ENCODE measurements around the gene F7.

Gene F7

DNA sequence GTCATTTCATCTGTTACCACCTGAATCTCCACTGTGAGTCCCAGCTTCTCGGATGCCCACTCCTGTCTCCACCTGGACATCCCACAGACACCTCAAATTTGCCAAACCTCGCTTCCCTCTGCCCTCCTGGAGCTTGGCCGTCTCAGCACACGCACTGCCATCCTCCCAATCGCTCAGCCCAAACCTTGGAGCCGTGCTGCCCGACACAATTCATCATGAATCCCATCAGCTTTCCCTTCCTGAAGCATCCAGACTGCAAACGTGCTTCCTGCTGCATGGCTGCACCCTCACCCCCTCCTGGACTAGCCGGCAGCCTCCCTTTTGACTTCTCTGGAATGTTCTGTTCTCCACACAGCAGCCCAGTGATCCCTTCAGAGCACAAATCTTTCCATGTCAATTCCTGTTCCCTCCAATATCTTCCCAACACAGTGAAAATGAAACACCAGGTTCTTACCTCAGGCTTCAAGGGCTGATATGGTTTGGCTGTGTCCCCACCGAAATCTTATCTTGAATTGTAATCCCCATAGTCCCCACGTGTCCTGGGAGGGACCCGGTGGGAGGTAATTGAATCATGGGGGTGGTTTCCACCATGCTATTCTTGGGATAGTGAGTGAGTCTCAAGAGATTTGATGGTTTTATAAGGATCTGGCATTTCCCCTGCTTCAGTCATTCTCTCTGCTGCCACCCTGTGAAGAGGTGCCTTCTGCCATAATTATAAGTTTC lies 51.8 kb downstream of the F7 start:
- TF ChIP-seq CEBPB (IDR thresholded peaks at IDR 0.05) (no peak), EGR1 (IDR thresholded peaks at IDR 0.05) (no peak), FOXM1 (IDR thresholded peaks at IDR 0.05; ENCODE audit: borderline replicate concordance, low read depth) (no peak), USF1 (IDR thresholded peaks at IDR 0.05) (no peak), NFIC (IDR thresholded peaks at IDR 0.05) (no peak), TAF1 (IDR thresholded peaks at IDR 0.05; ENCODE audit: low read depth) (no peak), YY1 (IDR thresholded peaks at IDR 0.05; ENCODE audit: low read depth) (no peak), CREB1 (IDR thresholded peaks at IDR 0.05; ENCODE audit: low read depth) (no peak), TEAD4 (IDR thresholded peaks at IDR 0.05) (no peak), EP300 (IDR thresholded peaks at IDR 0.05; ENCODE audit: borderline replicate concordance) (no peak), TCF12 (IDR thresholded peaks at IDR 0.05; ENCODE audit: low read depth) (no peak), RAD21 (IDR thresholded peaks at IDR 0.05; ENCODE audit: low read depth) (no peak), ZBTB7A (IDR thresholded peaks at IDR 0.05; ENCODE audit: low read depth) (no peak)
- TF ChIP-seq, protein P1, sequence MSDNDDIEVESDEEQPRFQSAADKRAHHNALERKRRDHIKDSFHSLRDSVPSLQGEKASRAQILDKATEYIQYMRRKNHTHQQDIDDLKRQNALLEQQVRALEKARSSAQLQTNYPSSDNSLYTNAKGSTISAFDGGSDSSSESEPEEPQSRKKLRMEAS (IDR thresholded peaks at IDR 0.05) = no peak
- TF ChIP-seq, protein P2, sequence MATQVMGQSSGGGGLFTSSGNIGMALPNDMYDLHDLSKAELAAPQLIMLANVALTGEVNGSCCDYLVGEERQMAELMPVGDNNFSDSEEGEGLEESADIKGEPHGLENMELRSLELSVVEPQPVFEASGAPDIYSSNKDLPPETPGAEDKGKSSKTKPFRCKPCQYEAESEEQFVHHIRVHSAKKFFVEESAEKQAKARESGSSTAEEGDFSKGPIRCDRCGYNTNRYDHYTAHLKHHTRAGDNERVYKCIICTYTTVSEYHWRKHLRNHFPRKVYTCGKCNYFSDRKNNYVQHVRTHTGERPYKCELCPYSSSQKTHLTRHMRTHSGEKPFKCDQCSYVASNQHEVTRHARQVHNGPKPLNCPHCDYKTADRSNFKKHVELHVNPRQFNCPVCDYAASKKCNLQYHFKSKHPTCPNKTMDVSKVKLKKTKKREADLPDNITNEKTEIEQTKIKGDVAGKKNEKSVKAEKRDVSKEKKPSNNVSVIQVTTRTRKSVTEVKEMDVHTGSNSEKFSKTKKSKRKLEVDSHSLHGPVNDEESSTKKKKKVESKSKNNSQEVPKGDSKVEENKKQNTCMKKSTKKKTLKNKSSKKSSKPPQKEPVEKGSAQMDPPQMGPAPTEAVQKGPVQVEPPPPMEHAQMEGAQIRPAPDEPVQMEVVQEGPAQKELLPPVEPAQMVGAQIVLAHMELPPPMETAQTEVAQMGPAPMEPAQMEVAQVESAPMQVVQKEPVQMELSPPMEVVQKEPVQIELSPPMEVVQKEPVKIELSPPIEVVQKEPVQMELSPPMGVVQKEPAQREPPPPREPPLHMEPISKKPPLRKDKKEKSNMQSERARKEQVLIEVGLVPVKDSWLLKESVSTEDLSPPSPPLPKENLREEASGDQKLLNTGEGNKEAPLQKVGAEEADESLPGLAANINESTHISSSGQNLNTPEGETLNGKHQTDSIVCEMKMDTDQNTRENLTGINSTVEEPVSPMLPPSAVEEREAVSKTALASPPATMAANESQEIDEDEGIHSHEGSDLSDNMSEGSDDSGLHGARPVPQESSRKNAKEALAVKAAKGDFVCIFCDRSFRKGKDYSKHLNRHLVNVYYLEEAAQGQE (IDR thresholded peaks at IDR 0.05; ENCODE audit: low read depth) = no peak

GRCh38 chr13:113157929-113158747 lies 52.5 kb downstream of the F7 start, which contains the start of gene PROZ:
PROZ (plus strand) TSS chr13:113158648; CDS start chr13:113158661, 13 bp downstream.
- TF ChIP-seq, protein P2 (IDR thresholded peaks at IDR 0.05; ENCODE audit: low read depth) = no peak
- no peak for TF ChIP-seq YY1 (IDR thresholded peaks at IDR 0.05; ENCODE audit: low read depth)
- peak; percentile 63 for TF ChIP-seq NFIC (IDR thresholded peaks at IDR 0.05)

GRCh38 chr13:113158946-113159345 lies 53.4 kb downstream of the F7 start:
- TF ChIP-seq TEAD4 (IDR thresholded peaks at IDR 0.05) (no peak), FOXM1 (IDR thresholded peaks at IDR 0.05; ENCODE audit: borderline replicate concordance, low read depth) (no peak), EGR1 (IDR thresholded peaks at IDR 0.05) (no peak), CEBPB (IDR thresholded peaks at IDR 0.05) (no peak), NFIC (IDR thresholded peaks at IDR 0.05) (no peak), YY1 (IDR thresholded peaks at IDR 0.05; ENCODE audit: low read depth) (no peak), ZBTB7A (IDR thresholded peaks at IDR 0.05; ENCODE audit: low read depth) (no peak), TAF1 (IDR thresholded peaks at IDR 0.05; ENCODE audit: low read depth) (no peak), RAD21 (IDR thresholded peaks at IDR 0.05; ENCODE audit: low read depth) (no peak), EP300 (IDR thresholded peaks at IDR 0.05; ENCODE audit: borderline replicate concordance) (no peak), CREB1 (IDR thresholded peaks at IDR 0.05; ENCODE audit: low read depth) (no peak), TCF12 (IDR thresholded peaks at IDR 0.05; ENCODE audit: low read depth) (no peak), USF1 (IDR thresholded peaks at IDR 0.05) (no peak)
- TF ChIP-seq, protein P2 (IDR thresholded peaks at IDR 0.05; ENCODE audit: low read depth) = no peak
- TF ChIP-seq, protein P1 (IDR thresholded peaks at IDR 0.05) = no peak

DNA sequence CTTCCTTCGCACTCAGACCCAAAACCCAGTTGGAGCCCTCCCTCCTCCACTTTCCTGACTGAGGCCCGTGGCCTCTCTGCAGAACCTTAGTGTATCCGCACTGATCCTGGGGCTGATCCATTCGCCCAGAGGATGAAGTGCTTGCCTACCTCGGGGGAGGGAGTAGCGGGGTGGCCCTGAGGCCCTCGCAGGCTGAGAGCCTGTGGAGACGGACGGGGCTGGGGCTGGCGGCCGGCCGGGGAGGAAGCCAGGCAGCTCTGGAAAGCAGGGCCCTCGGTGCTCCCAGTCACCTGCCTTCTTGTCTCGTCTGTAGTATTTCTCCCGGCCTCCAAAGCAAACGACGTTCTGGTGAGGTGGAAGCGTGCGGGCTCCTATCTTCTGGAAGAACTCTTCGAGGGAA lies 54.1 kb downstream of the F7 start:
- TF ChIP-seq EGR1 (IDR thresholded peaks at IDR 0.05) (no peak), USF1 (IDR thresholded peaks at IDR 0.05) (no peak)

All from Ishikawa (cell line).